Fibroblast of lung (primary cell): Measurements from ENCODE around the gene TLCD2. TPM values are rescaled to one million over a fixed set of nuclear protein-coding genes. Genes with fewer than 3 reads are reported as not detected.

Experiments
- DNase-seq, 2 donors: peaks; one replicate each; pipeline versions ENCODE4 v3.0.0 to v3.0.0-alpha.2; 2010; ENCODE audit warnings: low read depth in 2 of 2
- H2AFZ ChIP-seq: 2 replicates; pipeline ENCODE4 v1.5.1; 2012; ENCODE audit warnings: low read length, control low read depth, inconsistent platforms
- H3K27ac ChIP-seq: 2 replicates; pipeline ENCODE4 v1.5.1; 2011; ENCODE audit warnings: low read length, control low read depth; ENCODE audit not compliant: insufficient read depth
- H3K27me3 ChIP-seq: 2 replicates; pipeline ENCODE4 v1.5.1; 2011; ENCODE audit warnings: mild to moderate bottlenecking, low read length; ENCODE audit not compliant: control insufficient read depth, insufficient read depth
- H3K36me3 ChIP-seq: 2 replicates; pipeline ENCODE4 v1.5.1; 2011; ENCODE audit warnings: low read length; ENCODE audit not compliant: control insufficient read depth, insufficient read depth
- H3K4me1 ChIP-seq: 2 replicates; pipeline ENCODE4 v1.5.1; 2011; ENCODE audit warnings: low read length; ENCODE audit not compliant: control insufficient read depth, insufficient read depth; ENCODE audit errors: extremely low read depth
- H3K4me2 ChIP-seq: 2 replicates; pipeline ENCODE4 v1.5.1; 2011; ENCODE audit warnings: low read length, control low read depth; ENCODE audit not compliant: insufficient read depth; ENCODE audit errors: extremely low read depth
- H3K4me3 ChIP-seq, 4 experiments: fragments of 200-600 bp in 1 of 4; sonication (generic) in 1 of 4; replicated peaks in 1 of 4; 2 replicates each; pipeline ENCODE4 v1.5.1; 2011 to 2016; ENCODE audit warnings: low read length in 4 of 4, low read depth in 3 of 4, mild to moderate bottlenecking in 3 of 4, control low read depth in 2 of 4, inconsistent platforms in 1 of 4, mixed read lengths in 1 of 4; ENCODE audit not compliant: insufficient read depth in 1 of 4; ENCODE audit errors: control extremely low read depth in 1 of 4
- H3K79me2 ChIP-seq: 2 replicates; pipeline ENCODE4 v1.5.1; 2012; ENCODE audit warnings: mild to moderate bottlenecking, low read length, inconsistent platforms; ENCODE audit not compliant: control insufficient read depth, insufficient read depth
- H3K9ac ChIP-seq: 2 replicates; pipeline ENCODE4 v1.5.1; 2011; ENCODE audit warnings: mild to moderate bottlenecking, low read length, control low read depth; ENCODE audit not compliant: insufficient read depth
- H3K9me3 ChIP-seq: 2 replicates; pipeline ENCODE4 v1.5.1; 2012; ENCODE audit warnings: low read depth, low read length; ENCODE audit not compliant: control insufficient read depth, insufficient read depth
- H4K20me1 ChIP-seq: 2 replicates; pipeline ENCODE4 v1.5.1; 2011; ENCODE audit warnings: low read length; ENCODE audit not compliant: control insufficient read depth, insufficient read depth; ENCODE audit errors: extremely low read depth
- CTCF ChIP-seq, 2 donors: IDR thresholded peaks in 1 of 2; conservative IDR thresholded peaks in 1 of 2; 1 replicate in 1 of 2; 2 replicates in 1 of 2; pipeline ENCODE4 v1.5.1; 2011 to 2012; ENCODE audit warnings: low read length in 2 of 2, control low read depth in 1 of 2, inconsistent platforms in 1 of 2, low read depth in 1 of 2, mild to moderate bottlenecking in 1 of 2
- EZH2 ChIP-seq: IDR thresholded peaks from 2 replicates; pipeline ENCODE4 v1.5.1; 2012; ENCODE audit warnings: low read length, control low read depth, mild to moderate bottlenecking; ENCODE audit errors: missing control alignments
- polyA minus RNA-seq: library from RNA; depleted of rRNA, polyadenylated mRNA; stranded (reverse); fragments of >200 nt; gene quantifications from 2 replicates; pipeline ENCODE4 v1.2.3, GENCODE V29; 2011; ENCODE audit warnings: low replicate concordance
- polyA plus RNA-seq, 2 donors: library from polyadenylated mRNA; depleted of rRNA in 1 of 2; stranded (reverse) in 1 of 2; unstranded in 1 of 2; fragments of >200 nt; gene quantifications; 2 replicates each; pipeline ENCODE4 v1.2.1, GENCODE V29; 2011 to 2012; ENCODE audit warnings: missing spikeins in 1 of 2
- total RNA-seq: library from RNA; depleted of rRNA; stranded (reverse); fragments of >200 nt; gene quantifications from 2 replicates; pipeline ENCODE4 v1.2.1, GENCODE V29; 2014

Gene TLCD2, protein sequence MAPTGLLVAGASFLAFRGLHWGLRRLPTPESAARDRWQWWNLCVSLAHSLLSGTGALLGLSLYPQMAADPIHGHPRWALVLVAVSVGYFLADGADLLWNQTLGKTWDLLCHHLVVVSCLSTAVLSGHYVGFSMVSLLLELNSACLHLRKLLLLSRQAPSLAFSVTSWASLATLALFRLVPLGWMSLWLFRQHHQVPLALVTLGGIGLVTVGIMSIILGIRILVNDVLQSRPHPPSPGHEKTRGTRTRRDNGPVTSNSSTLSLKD
- 5.1 and 9.7 TPM in 2 replicates for total RNA-seq
- 3.3 and 7.1 TPM in 2 replicates for polyA plus RNA-seq
- polyA plus RNA-seq (2012) = 3.8 and 10.9 TPM in 2 replicates
- polyA minus RNA-seq = 2.7 and 12.4 TPM in 2 replicates

GRCh38 chr17:1709971-1710806 is at the start of gene TLCD2:
Gene TLCD2, minus strand, starts transcription at chr17:1710377. Its CDS starts 135 bp downstream, at chr17:1710242.
- TF ChIP-seq EZH2 (no peak), CTCF (conservative IDR thresholded peaks at IDR 0.05 in 1 of 2, IDR thresholded peaks at IDR 0.05 in 1 of 2; ENCODE audit: low read depth in 1 of 2, low read length in 2 of 2) (no peak)
- peaks cover 34% of the 10 kb centered on the region for H3K79me2 ChIP-seq
- peak; percentile 65 to 76 for DNase-seq
- peaks cover 19% of the 10 kb centered on the region for H3K4me1 ChIP-seq
- peak within 1 kb of the TSS; percentile 84 for H3K9ac ChIP-seq
- H4K20me1 ChIP-seq = peaks cover 12% of the 10 kb centered on the region
- H3K27me3 ChIP-seq = no peaks in the 10 kb centered on the region
- peaks cover 28% of the 10 kb centered on the region for H3K36me3 ChIP-seq
- H3K4me3 ChIP-seq = peak within 1 kb of the TSS; percentile 47 to 76 (median 55)
- H3K4me2 ChIP-seq = peak within 1 kb of the TSS; percentile 87
- H3K9me3 ChIP-seq = no peaks in the 10 kb centered on the region
- H3K27ac ChIP-seq = peak within 1 kb of the TSS; percentile 68
- no peak within 1 kb of the TSS for H2AFZ ChIP-seq

- Histone ChIP-seq H3K27ac (no peak overlapping the region), H3K9me3 (no peaks in the 10 kb centered on the region), H3K27me3 (no peaks in the 10 kb centered on the region), H3K36me3 (no peaks in the 10 kb centered on the region), H3K4me3 (no peak overlapping the region), H2AFZ (no peak overlapping the region), H3K9ac (no peak overlapping the region), H4K20me1 (no peaks in the 10 kb centered on the region), H3K4me2 (no peak overlapping the region), H3K4me1 (peaks cover 17% of the 10 kb centered on the region), H3K79me2 (no peaks in the 10 kb centered on the region)
- no peak for DNase-seq
- TF ChIP-seq CTCF (conservative IDR thresholded peaks at IDR 0.05 in 1 of 2, IDR thresholded peaks at IDR 0.05 in 1 of 2; ENCODE audit: low read depth in 1 of 2, low read length in 2 of 2) (no peak), EZH2 (no peak)
Observed at GRCh38 chr17:1759529-1759928, 49.4 kb upstream of the TLCD2 start.

DNA sequence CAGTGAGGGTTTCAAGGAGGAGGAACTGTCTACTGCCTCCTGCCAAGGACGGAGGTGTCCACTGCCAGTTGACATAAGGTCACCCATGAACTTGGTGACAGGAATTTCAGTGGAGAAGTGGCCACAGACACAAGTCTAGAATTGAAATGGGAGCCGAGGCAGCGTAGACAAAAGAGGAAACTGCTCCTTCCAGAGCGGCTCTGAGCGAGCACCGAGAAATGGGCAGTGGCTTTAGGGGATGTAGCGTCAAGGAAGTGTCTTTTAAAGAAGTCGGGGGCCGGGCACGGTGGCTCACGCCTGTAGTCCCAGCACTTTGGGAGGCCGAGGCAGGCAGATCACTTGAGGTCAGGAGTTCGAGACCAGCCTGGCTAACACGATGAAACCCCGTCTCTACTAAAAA is 48.6 kb upstream of the TLCD2 start:
- Histone ChIP-seq H3K9me3 (no peaks in the 10 kb centered on the region), H3K27ac (no peak overlapping the region), H4K20me1 (no peaks in the 10 kb centered on the region), H3K9ac (no peak overlapping the region), H3K4me2 (no peak overlapping the region), H3K36me3 (no peaks in the 10 kb centered on the region), H3K27me3 (no peaks in the 10 kb centered on the region), H3K79me2 (no peaks in the 10 kb centered on the region), H3K4me3 (no peak overlapping the region), H2AFZ (no peak overlapping the region), H3K4me1 (peaks cover 11% of the 10 kb centered on the region)
- no peak for DNase-seq
- TF ChIP-seq CTCF (conservative IDR thresholded peaks at IDR 0.05 in 1 of 2, IDR thresholded peaks at IDR 0.05 in 1 of 2; ENCODE audit: low read depth in 1 of 2, low read length in 2 of 2) (no peak), EZH2 (no peak)
